Esophagus muscularis mucosa (tissue), 4 donors: ENCODE measurements around the gene GORASP1.

ENCODE experiments used
- EP300 ChIP-seq: sonication (generic); formaldehyde crosslinking; IDR thresholded peaks from one replicate; pipeline ENCODE4 v1.6.1; 2017; ENCODE audit warnings: antibody characterized with exemption
- POLR2A ChIP-seq: fragments of 450-650 bp; IDR thresholded peaks from one replicate; pipeline ENCODE4 v1.6.1; 2017; ENCODE audit warnings: antibody characterized with exemption, moderate library complexity, mild to moderate bottlenecking, low read depth
- TF ChIP-seq, protein P1 (sequence below), 3 experiments: fragments of 200-600 bp in 2 of 3; fragments of 450-650 bp in 1 of 3; sonication (generic) in 2 of 3; IDR thresholded peaks; one replicate each; pipeline ENCODE4 v1.5.1; 2017 to 2019; ENCODE audit warnings: antibody characterized with exemption in 3 of 3, mild to moderate bottlenecking in 2 of 3, moderate library complexity in 1 of 3

DNA sequence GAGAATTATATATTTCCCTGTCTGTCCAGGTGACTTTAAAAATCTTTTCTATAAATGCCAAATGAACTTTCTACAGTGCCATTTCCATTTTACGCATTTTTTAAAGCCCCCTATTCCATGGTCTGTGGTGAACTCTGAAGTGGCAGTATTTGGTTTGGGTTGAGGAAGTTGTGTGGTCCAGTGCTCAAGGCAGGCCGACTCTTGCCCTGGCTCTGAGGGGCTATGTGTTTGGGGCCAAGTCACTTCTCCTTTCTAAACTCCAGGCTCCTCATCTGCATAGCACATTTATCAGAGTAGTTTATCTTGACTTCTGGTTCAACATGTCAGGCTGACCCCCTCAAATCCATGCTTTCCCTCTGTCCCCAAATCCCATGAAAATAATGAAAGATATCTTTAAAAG, 14.2 kb upstream of the GORASP1 start:
- TF ChIP-seq, protein P1, sequence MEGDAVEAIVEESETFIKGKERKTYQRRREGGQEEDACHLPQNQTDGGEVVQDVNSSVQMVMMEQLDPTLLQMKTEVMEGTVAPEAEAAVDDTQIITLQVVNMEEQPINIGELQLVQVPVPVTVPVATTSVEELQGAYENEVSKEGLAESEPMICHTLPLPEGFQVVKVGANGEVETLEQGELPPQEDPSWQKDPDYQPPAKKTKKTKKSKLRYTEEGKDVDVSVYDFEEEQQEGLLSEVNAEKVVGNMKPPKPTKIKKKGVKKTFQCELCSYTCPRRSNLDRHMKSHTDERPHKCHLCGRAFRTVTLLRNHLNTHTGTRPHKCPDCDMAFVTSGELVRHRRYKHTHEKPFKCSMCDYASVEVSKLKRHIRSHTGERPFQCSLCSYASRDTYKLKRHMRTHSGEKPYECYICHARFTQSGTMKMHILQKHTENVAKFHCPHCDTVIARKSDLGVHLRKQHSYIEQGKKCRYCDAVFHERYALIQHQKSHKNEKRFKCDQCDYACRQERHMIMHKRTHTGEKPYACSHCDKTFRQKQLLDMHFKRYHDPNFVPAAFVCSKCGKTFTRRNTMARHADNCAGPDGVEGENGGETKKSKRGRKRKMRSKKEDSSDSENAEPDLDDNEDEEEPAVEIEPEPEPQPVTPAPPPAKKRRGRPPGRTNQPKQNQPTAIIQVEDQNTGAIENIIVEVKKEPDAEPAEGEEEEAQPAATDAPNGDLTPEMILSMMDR (IDR thresholded peaks at IDR 0.05), result no peak
- no peak for TF ChIP-seq POLR2A
- no peak for TF ChIP-seq EP300
